ENCODE measurements around the gene RANGAP1. TPM values are rescaled to one million over a fixed set of nuclear protein-coding genes. Genes with fewer than 3 reads are reported as not detected.

The RANGAP1 gene
- total and polyA plus RNA-seq, 2 of the 4 experiments (the other 2 are of a cell fraction), result 71.2 to 148 TPM

DNA sequence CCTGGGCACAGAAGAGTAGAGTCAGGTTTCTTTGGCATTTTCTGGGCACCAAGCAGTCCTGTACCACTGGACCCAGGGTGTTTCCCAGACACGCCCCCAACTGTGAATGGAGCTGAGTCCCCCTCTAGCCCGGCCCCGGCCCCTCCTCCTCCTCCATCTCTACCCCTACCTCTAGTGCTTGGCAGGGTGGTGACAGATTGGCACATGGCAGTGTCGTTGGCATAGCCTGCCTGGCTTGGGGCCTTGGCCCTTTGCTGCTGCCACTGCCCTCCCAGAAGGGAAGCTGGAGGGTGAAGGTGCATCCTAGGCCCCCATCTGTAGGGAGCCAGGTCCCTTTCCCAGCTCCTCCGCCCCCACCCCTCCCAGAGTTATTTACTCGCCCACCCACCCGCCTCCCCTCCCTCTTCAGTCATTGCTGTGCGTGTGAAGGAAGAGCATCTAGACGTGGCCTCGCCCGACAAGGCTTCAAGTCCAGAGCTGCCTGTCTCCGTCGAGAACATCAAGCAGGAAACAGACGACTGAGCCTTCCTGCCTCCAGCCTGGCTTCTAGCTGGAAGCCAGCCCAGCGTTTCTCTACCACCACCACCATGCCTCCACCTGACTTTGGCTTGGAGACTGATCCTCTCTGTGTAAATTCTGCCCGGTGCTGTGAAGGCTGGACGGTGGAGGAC lies 56.1 kb downstream of the RANGAP1 start:
- CTCF ChIA-PET, result no interaction called here
- H3K4me1 ChIP-seq (ENCODE audit: control insufficient read depth, insufficient read depth, low read length), result no peaks in the 10 kb centered on the region
- no peak overlapping the region for H2AK9ac ChIP-seq (replicated peaks; ENCODE audit: low read depth, low read length, poor library complexity)
- H4K20me1 ChIP-seq (ENCODE audit: insufficient read depth, low read length), result no peaks in the 10 kb centered on the region
- no peak overlapping the region for H3K14ac ChIP-seq (replicated peaks; ENCODE audit: low read depth, low read length)
- H2BK120ac ChIP-seq (ENCODE audit: low read depth, low read length), result no peak overlapping the region
- BruUV-seq (replicated peaks), result no TSS peak
- H3K36me3 ChIP-seq (ENCODE audit: control insufficient read depth, insufficient read depth, low read length), result peaks cover 40% of the 10 kb centered on the region
- H4K91ac ChIP-seq (ENCODE audit: insufficient read depth, low read depth, low read length), result no peak overlapping the region
- no peak overlapping the region for H3K23ac ChIP-seq (ENCODE audit: low read depth, low read length)
- no peak overlapping the region for H2AK5ac ChIP-seq (ENCODE audit: low read depth, low read length)
- H2AFZ ChIP-seq (replicated peaks; ENCODE audit: low read length, poor library complexity), result peak overlapping the region; percentile 58
- no peak overlapping the region for H2BK5ac ChIP-seq (ENCODE audit: low read depth, low read length, poor library complexity, severe bottlenecking)
- no peak overlapping the region for H2BK15ac ChIP-seq (ENCODE audit: low read depth, low read length)
- no peaks in the 10 kb centered on the region for H3K27me3 ChIP-seq (ENCODE audit: control insufficient read depth, insufficient read depth, low read length)
- TF ChIP-seq, protein P1, sequence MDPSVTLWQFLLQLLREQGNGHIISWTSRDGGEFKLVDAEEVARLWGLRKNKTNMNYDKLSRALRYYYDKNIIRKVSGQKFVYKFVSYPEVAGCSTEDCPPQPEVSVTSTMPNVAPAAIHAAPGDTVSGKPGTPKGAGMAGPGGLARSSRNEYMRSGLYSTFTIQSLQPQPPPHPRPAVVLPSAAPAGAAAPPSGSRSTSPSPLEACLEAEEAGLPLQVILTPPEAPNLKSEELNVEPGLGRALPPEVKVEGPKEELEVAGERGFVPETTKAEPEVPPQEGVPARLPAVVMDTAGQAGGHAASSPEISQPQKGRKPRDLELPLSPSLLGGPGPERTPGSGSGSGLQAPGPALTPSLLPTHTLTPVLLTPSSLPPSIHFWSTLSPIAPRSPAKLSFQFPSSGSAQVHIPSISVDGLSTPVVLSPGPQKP (IDR thresholded peaks at IDR 0.05; ENCODE audit: borderline replicate concordance, low read depth, low read length), result no peak
- TF ChIP-seq RAD21 (IDR thresholded peaks at IDR 0.05; ENCODE audit: low read length), result no peak
- TF ChIP-seq POLR2A (IDR thresholded peaks at IDR 0.05; ENCODE audit: low read depth, low read length), result no peak
- no peak for TF ChIP-seq MXI1 (IDR thresholded peaks at IDR 0.05; ENCODE audit: borderline replicate concordance, low read depth, low read length)
- TF ChIP-seq RCOR1 (IDR thresholded peaks at IDR 0.05; ENCODE audit: insufficient replicate concordance, low read length), result no peak
- TF ChIP-seq BHLHE40 (IDR thresholded peaks at IDR 0.05; ENCODE audit: low read depth, low read length), result no peak
- in situ Hi-C loops (cut with MboI; ENCODE audit: low sequenced_read_pairs) (no loop called here), dilution Hi-C loops (cut with HindIII; ENCODE audit: low sequenced_read_pairs, unreplicated experiment) (no loop called here), intact Hi-C loops (cut with micrococcal nuclease) (no loop called here)
- no peak overlapping the region for H3K9ac ChIP-seq (ENCODE audit: low read depth, low read length)
- no peak overlapping the region for H3K4me3 ChIP-seq (ENCODE audit: insufficient read depth, low read depth, low read length)
- H3K4me2 ChIP-seq (ENCODE audit: low read depth, low read length), result no peak overlapping the region
- H3K56ac ChIP-seq (ENCODE audit: extremely low read depth, insufficient read depth, low read length), result no peak overlapping the region
- POLR2A ChIA-PET (ENCODE audit: unreplicated experiment), result no interaction called here
- H3K4ac ChIP-seq (ENCODE audit: low read depth, low read length), result no peak overlapping the region
- 87% methylated on average over 3 of the region's 17 CpGs; no CpG with 5 or more reads in 1 of the 2 experiments for WGBS, 2 experiments (ENCODE audit: extremely low coverage in 2 of 2, insufficient read length in 1 of 2)
- peaks cover 11% of the 10 kb centered on the region; the same call in 1 of the 2 replicates for H3K9me1 ChIP-seq (ENCODE audit: insufficient read depth, low read length)
- no peak overlapping the region for H3K18ac ChIP-seq (ENCODE audit: low read depth, low read length)
- peaks cover 0 to 5% of the 10 kb centered on the region in 2 experiments; a peak in 1 of 4 replicates for H3K79me1 ChIP-seq (ENCODE audit: low read depth in 1 of 2, low read length in 2 of 2)
- DNase-seq (no peak), ATAC-seq (ENCODE audit: low read depth) (no peak)
- H4K5ac ChIP-seq (ENCODE audit: low read depth, low read length), result no peak overlapping the region
- no peak overlapping the region for H2BK20ac ChIP-seq (ENCODE audit: low read depth, low read length)
- no peaks in the 10 kb centered on the region for H3K9me3 ChIP-seq (ENCODE audit: control insufficient read depth, insufficient read depth, low read length)
- H4K8ac ChIP-seq (ENCODE audit: low read depth in 2 of 2, low read length in 2 of 2), result no peak overlapping the region
- H3K27ac ChIP-seq (ENCODE audit: insufficient read depth, low read length), result no peak overlapping the region
